A673 (cell line): ENCODE measurements around the gene CDC42EP5. TPM values are rescaled to one million over a fixed set of nuclear protein-coding genes. Genes with fewer than 3 reads are reported as not detected.

Experiments used
- BruUV-seq: library from RNA; stranded (reverse); fragments of 400-500 nt; replicated peaks from 2 replicates; lab custom pipeline; 2021; lab: Mats Ljungman, UMichigan
- CTCF ChIA-PET: fragments of 300-600 bp; sonication (Branson Sonifier 250); formaldehyde crosslinking; loops from one replicate; lab custom pipeline; 2022; ENCODE audit warnings: antibody characterized with exemption; lab: Charles Lee
- POLR2A ChIA-PET: fragments of 300-600 bp; sonication (Branson Sonifier 250); formaldehyde crosslinking; loops from one replicate; lab custom pipeline; 2022; ENCODE audit warnings: antibody characterized with exemption; ENCODE audit not compliant: low non-redundant PET; lab: Charles Lee
- DNase-seq: peaks from one replicate; pipeline ENCODE4 v3.0.0-alpha.2; 2015; ENCODE audit warnings: low spot score
- H3K27ac ChIP-seq: fragments of 200-600 bp; sonication (generic); 2 replicates; pipeline ENCODE4 v1.5.1; 2016; ENCODE audit warnings: mixed run types, low read depth, mild to moderate bottlenecking, mixed read lengths, antibody characterized with exemption, low read length; ENCODE audit not compliant: poor library complexity, severe bottlenecking
- H3K27me3 ChIP-seq: fragments of 200-600 bp; sonication (generic); replicated peaks from 2 replicates; pipeline ENCODE4 v1.6.1; 2017; ENCODE audit warnings: mixed run types, low read depth, mild to moderate bottlenecking, mixed read lengths, antibody characterized with exemption, low read length; ENCODE audit not compliant: insufficient read depth, poor library complexity
- H3K36me3 ChIP-seq: fragments of 200-600 bp; sonication (generic); 2 replicates; pipeline ENCODE4 v1.6.1; 2016; ENCODE audit warnings: mixed run types, mild to moderate bottlenecking, mixed read lengths, antibody characterized with exemption, low read length; ENCODE audit not compliant: insufficient read depth, poor library complexity, severe bottlenecking
- H3K4me1 ChIP-seq: fragments of 200-600 bp; sonication (generic); 2 replicates; pipeline ENCODE4 v1.6.1; 2017; ENCODE audit warnings: mixed run types, mild to moderate bottlenecking, mixed read lengths, antibody characterized with exemption, low read length; ENCODE audit not compliant: insufficient read depth, poor library complexity, severe bottlenecking
- H3K4me3 ChIP-seq: fragments of 200-600 bp; sonication (generic); 2 replicates; pipeline ENCODE4 v1.5.1; 2016; ENCODE audit warnings: low read depth, mixed run types, mild to moderate bottlenecking, mixed read lengths, low read length; ENCODE audit not compliant: poor library complexity, severe bottlenecking
- H3K9me3 ChIP-seq: fragments of 200-600 bp; sonication (generic); 2 replicates; pipeline ENCODE4 v1.6.1; 2016; ENCODE audit warnings: mixed run types, low read depth, mild to moderate bottlenecking, mixed read lengths, antibody characterized with exemption, low read length; ENCODE audit not compliant: poor library complexity, severe bottlenecking
- EZH2 ChIP-seq: fragments of 200-600 bp; sonication (generic); IDR thresholded peaks from 2 replicates; pipeline ENCODE4 v1.6.1; 2017; ENCODE audit warnings: borderline replicate concordance, low read depth, mild to moderate bottlenecking, mixed read lengths, antibody characterized with exemption, low read length; ENCODE audit not compliant: poor library complexity, severe bottlenecking
- intact Hi-C: fragments of 100-400 bp; cut with micrococcal nuclease; formaldehyde crosslinking; loops from one replicate; pipeline ENCODE4 v1.10.0; 2022; ENCODE audit not compliant: unreplicated experiment
- total RNA-seq: library from RNA; stranded (reverse); gene quantifications from 2 replicates; pipeline ENCODE4 v1.2.3, GENCODE V29; 2021
- TF ChIP-seq, protein P1 (sequence below): fragments of 300-800, 200-600 bp; sonication (generic); conservative IDR thresholded peaks from 2 replicates; pipeline ENCODE4 v1.5.1; 2017; ENCODE audit warnings: low read depth, mild to moderate bottlenecking, antibody characterized with exemption, low read length, moderate library complexity, mixed read lengths

The CDC42EP5 gene
- total RNA-seq, 1 experiment from 2014 or later: 111 TPM

DNA sequence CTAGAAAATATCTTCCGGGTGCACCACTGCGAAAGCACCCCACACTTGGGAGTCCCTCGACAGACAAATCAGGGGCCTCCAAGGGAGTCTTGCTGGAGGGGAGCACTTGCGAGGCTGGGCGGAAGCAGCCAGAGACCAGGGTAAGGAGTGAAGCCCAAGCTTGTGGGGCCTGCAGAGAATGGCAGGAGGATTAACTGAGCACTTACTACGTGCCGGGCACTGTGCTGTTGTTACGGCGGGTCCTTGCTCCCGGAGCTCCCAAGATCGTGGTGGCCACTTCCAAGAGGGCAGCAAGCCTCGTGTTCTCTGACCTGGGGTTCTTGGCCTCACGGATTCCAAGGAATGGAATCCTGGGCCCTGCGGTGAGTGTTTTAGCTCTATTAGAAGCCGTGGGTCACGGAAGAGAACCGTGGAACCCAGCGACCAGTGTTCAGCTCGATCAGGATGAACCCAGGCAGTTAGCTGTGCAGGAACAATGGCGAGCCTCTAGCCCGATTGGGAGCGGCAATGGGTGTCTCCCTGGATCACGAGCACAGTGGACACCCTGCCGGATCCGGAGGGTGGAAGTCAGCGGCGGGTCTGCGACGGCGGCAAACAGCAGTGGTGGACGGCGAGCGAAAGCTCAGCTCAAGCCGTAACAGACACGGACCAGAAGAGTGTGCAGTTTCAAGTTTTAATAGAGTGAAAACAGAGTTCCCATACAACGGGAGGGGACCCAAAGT, 48.3 kb downstream of the CDC42EP5 start:
- DNase-seq: no peak
- no peaks in the 10 kb centered on the region for H3K4me1 ChIP-seq
- TF ChIP-seq, protein P1, sequence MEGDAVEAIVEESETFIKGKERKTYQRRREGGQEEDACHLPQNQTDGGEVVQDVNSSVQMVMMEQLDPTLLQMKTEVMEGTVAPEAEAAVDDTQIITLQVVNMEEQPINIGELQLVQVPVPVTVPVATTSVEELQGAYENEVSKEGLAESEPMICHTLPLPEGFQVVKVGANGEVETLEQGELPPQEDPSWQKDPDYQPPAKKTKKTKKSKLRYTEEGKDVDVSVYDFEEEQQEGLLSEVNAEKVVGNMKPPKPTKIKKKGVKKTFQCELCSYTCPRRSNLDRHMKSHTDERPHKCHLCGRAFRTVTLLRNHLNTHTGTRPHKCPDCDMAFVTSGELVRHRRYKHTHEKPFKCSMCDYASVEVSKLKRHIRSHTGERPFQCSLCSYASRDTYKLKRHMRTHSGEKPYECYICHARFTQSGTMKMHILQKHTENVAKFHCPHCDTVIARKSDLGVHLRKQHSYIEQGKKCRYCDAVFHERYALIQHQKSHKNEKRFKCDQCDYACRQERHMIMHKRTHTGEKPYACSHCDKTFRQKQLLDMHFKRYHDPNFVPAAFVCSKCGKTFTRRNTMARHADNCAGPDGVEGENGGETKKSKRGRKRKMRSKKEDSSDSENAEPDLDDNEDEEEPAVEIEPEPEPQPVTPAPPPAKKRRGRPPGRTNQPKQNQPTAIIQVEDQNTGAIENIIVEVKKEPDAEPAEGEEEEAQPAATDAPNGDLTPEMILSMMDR: no peak
- intact Hi-C loops: no loop called here
- H3K4me3 ChIP-seq: no peak overlapping the region
- no TSS peak for BruUV-seq
- no peaks in the 10 kb centered on the region for H3K36me3 ChIP-seq
- no peak overlapping the region for H3K27ac ChIP-seq
- POLR2A ChIA-PET: no interaction called here
- H3K9me3 ChIP-seq: no peaks in the 10 kb centered on the region
- peaks cover 3% of the 10 kb centered on the region for H3K27me3 ChIP-seq
- CTCF ChIA-PET: no interaction called here

DNA sequence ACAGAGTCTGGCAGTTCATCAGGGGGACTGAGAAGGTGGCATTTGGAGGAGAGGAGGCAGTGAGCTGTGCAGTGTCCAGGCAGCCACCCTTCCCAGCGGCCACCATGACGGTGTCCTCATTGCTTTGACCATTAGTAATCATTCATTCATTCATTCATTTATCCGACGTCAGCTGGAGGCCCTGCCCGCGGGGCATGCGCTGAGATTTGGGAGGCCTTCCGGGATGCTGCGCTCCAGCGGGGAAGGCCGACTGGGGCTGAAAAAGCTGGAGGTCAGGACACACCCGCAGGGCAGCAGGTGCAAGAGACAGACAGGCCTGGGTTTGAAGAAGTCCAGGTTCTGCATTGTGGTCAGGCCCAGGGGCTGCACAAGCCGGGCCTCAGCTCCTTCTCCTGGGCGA, 48.9 kb downstream of the CDC42EP5 start:
- Histone ChIP-seq H3K4me3 (no peak overlapping the region), H3K9me3 (no peaks in the 10 kb centered on the region), H3K36me3 (no peaks in the 10 kb centered on the region), H3K4me1 (no peaks in the 10 kb centered on the region), H3K27ac (no peak overlapping the region), H3K27me3 (no peaks in the 10 kb centered on the region)
- no peak for TF ChIP-seq EZH2
- TF ChIP-seq, protein P1: no peak
- ChIA-PET POLR2A (no interaction called here), CTCF (no interaction called here)
- intact Hi-C loops: no loop called here
- no peak for DNase-seq
- no TSS peak for BruUV-seq

DNA sequence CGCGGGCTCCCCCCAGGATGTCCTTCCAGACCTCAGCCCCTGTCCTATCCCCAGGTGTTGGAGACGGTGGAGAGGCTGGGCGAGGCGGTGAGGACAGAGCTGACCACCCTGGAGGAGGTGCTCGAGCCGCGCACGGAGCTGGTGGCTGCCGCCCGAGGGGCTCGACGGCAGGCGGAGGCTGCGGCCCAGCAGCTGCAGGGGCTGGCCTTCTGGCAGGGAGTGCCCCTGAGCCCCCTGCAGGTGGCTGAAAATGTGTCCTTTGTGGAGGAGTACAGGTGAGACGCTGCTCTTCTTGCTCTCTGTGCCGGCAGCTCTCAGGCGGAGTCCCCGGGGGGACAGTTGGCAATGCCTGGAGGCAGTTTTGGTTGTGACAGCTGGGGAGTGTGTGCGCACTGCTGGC, 51.0 kb downstream of the CDC42EP5 start:
- Histone ChIP-seq H3K36me3 (no peaks in the 10 kb centered on the region), H3K27me3 (no peaks in the 10 kb centered on the region), H3K27ac (no peak overlapping the region), H3K9me3 (no peaks in the 10 kb centered on the region), H3K4me1 (no peaks in the 10 kb centered on the region), H3K4me3 (no peak overlapping the region)
- ChIA-PET POLR2A (no interaction called here), CTCF (no interaction called here)
- intact Hi-C loops: no loop called here
- TF ChIP-seq, protein P1: no peak
- no peak for TF ChIP-seq EZH2
- no peak for DNase-seq
- no TSS peak for BruUV-seq
